ENCODE data around the gene ADGRA3.
A peak's percentile ranks its signal among the peaks of the same experiment; 100 is the strongest.
"Not testable (repeated sequence)": the region's sequence is repeated elsewhere in the genome, so short reads cannot be mapped to it uniquely, and the experiment has no call there.

ADGRA3 gene

GRCh38 chr4:22434895-22435294 is 81.0 kb downstream of the ADGRA3 start:
- DNase-seq: no peak

GRCh38 chr4:22430626-22431025 is 85.2 kb downstream of the ADGRA3 start:
- DNase-seq: no peak

GRCh38 chr4:22428441-22428840 is 87.4 kb downstream of the ADGRA3 start:
- no peak for DNase-seq

- no peak for DNase-seq
These were observed 88.2 kb downstream of the ADGRA3 start for GRCh38 chr4:22427675-22428074.

GRCh38 chr4:22420291-22420690 is 95.6 kb downstream of the ADGRA3 start:
- no peak for DNase-seq

- DNase-seq: no peak
These were observed 98.5 kb downstream of the ADGRA3 start for GRCh38 chr4:22417408-22417807.

- no peak for DNase-seq
These were observed 99.5 kb downstream of the ADGRA3 start for GRCh38 chr4:22416403-22416802.

GRCh38 chr4:22414833-22415232 is 101.0 kb downstream of the ADGRA3 start:
- no peak for DNase-seq

GRCh38 chr4:22413471-22413870 is 102.4 kb downstream of the ADGRA3 start:
- DNase-seq: no peak

GRCh38 chr4:22412013-22412412 is 103.9 kb downstream of the ADGRA3 start:
- no peak for DNase-seq

- no peak for DNase-seq
These were observed 105.1 kb downstream of the ADGRA3 start for GRCh38 chr4:22410645-22411247.

GRCh38 chr4:22408474-22408873 is 107.4 kb downstream of the ADGRA3 start:
- no peak for DNase-seq

GRCh38 chr4:22407361-22407760 is 108.5 kb downstream of the ADGRA3 start:
- DNase-seq: no peak

- DNase-seq: no peak
These were observed 117.2 kb downstream of the ADGRA3 start for GRCh38 chr4:22398671-22399070.

GRCh38 chr4:22391551-22391950 is 124.3 kb downstream of the ADGRA3 start:
- DNase-seq: no peak

GRCh38 chr4:22389240-22389870 is 126.5 kb downstream of the ADGRA3 start:
- peak; percentile 16 to 33 for DNase-seq

GRCh38 chr4:22385611-22386011 is 130.3 kb downstream of the ADGRA3 start:
- no peak for DNase-seq

GRCh38 chr4:22384154-22384553 is 131.7 kb downstream of the ADGRA3 start:
- no peak for DNase-seq

GRCh38 chr4:22382216-22382615 is 133.7 kb downstream of the ADGRA3 start:
- not testable (repeated sequence) for DNase-seq

GRCh38 chr4:22372986-22373385 is 142.9 kb downstream of the ADGRA3 start:
- no peak for DNase-seq

GRCh38 chr4:22369901-22370562 is 145.8 kb downstream of the ADGRA3 start:
- DNase-seq: no peak

- no peak for DNase-seq
These were observed 152.1 kb downstream of the ADGRA3 start for GRCh38 chr4:22363787-22364186.

GRCh38 chr4:22363036-22363435 is 152.8 kb downstream of the ADGRA3 start:
- DNase-seq: no peak

GRCh38 chr4:22356987-22357596 is 158.8 kb downstream of the ADGRA3 start:
- no peak for DNase-seq
